Measurements from ENCODE around the gene SULT1C2. TPM values are rescaled to one million over a fixed set of nuclear protein-coding genes. Genes with fewer than 3 reads are reported as not detected.

The SULT1C2 gene
- total and polyA plus RNA-seq, 2 donors (not counting 1 experiment from before 2014, with no cell fraction given), result not detected

DNA sequence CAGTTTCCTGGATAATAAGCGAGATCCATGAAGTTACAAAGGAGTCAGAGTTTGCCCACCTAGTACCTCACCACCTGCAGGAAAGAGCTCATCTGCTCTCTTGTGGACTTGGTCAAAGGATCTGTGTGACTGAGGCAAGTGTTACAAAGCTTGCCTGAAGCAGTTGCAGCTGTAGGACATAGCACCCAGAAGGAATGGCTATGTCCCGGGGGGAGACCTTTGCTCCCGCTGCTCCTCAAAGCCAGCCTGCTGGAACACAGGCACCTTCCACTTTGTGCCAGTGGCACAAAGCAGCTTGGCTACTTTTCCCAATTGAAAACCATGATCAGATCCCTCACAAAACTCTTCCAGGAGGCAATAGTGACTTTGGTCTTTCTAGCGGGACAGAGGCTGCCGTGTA, 3.1 kb upstream of the SULT1C2 start:
- ChIA-PET POLR2A (no interaction called here), CTCF (no interaction called here)
- Histone ChIP-seq H3K27me3 (replicated peaks in 1 of 4; ENCODE audit: control extremely low read depth in 1 of 4, control insufficient read depth in 3 of 4, insufficient read depth in 4 of 4, low read length in 3 of 4) (no peaks in the 10 kb centered on the region), H3K4me3 (ENCODE audit: control extremely low read depth in 1 of 5, extremely low read depth in 1 of 5, insufficient read depth in 1 of 5, low read depth in 2 of 5, low read length in 4 of 5) (no peak overlapping the region), H3K36me3 (replicated peaks in 1 of 2; ENCODE audit: control extremely low read depth in 1 of 2, control insufficient read depth in 1 of 2, extremely low read depth in 1 of 2, insufficient read depth in 2 of 2, low read length in 1 of 2) (no peaks in the 10 kb centered on the region), H3K9me3 (ENCODE audit: control extremely low read depth in 1 of 3, control insufficient read depth in 2 of 3, insufficient read depth in 1 of 3, low read length in 2 of 3) (peaks cover 0 to 3% (median 0%) of the 10 kb centered on the region in 3 donors), H4K20me1 (ENCODE audit: control insufficient read depth, insufficient read depth, low read length, poor library complexity, severe bottlenecking) (no peaks in the 10 kb centered on the region), H3K4me2 (replicated peaks; ENCODE audit: low read depth, low read length, poor library complexity, severe bottlenecking) (no peak overlapping the region), H3K27ac (ENCODE audit: low read length in 2 of 2) (no peak overlapping the region), H3K79me2 (ENCODE audit: control insufficient read depth, insufficient read depth, low read length) (no peaks in the 10 kb centered on the region), H3K4me1 (ENCODE audit: control insufficient read depth in 2 of 2, insufficient read depth in 2 of 2, low read length in 2 of 2) (no peaks in the 10 kb centered on the region), H3K9ac (ENCODE audit: low read length) (no peak overlapping the region), H2AFZ (ENCODE audit: insufficient read depth, low read depth, low read length, poor library complexity, severe bottlenecking) (no peak overlapping the region)
- Mint-ChIP-seq H3K27ac (no peak overlapping the region), H3K9me3 (ENCODE audit: insufficient read depth) (peaks cover 10% of the 10 kb centered on the region), H3K27me3 (peaks cover 12% of the 10 kb centered on the region), H3K4me3 (no peak overlapping the region), H3K4me1 (no peaks in the 10 kb centered on the region)
- DNase-seq (no peak), ATAC-seq (ENCODE audit: low read depth) (no peak)
- WGBS (ENCODE audit: insufficient coverage), result 92% methylated on average over 3 of the region's 5 CpGs
- TF ChIP-seq CTCF (IDR thresholded peaks at IDR 0.05) (no peak), EZH2 (IDR thresholded peaks at IDR 0.05; ENCODE audit: borderline replicate concordance, insufficient read depth, low read depth, low read length, poor library complexity, severe bottlenecking) (no peak)
- intact Hi-C loops (cut with micrococcal nuclease), result no loop called here

DNA sequence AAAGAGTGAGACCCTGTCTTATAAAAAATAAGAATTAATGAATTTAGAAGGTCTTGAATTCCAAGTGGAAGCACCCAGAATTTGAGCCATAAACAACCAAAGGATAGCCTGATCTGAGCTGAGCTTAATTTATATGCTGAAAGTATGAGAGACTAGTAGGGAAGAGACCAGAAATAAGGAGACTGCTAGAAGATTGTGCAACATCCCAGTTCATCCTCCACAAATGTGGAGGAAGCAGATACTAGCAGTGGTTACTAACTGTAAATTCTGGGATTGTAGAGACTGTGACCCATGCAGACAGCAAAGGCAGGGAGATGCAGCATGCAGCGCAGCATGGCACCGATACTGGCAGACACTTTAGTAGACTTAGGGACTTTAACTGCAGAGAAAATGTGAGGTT, 1.5 kb upstream of the SULT1C2 start:
- Histone ChIP-seq H3K4me1 (ENCODE audit: control insufficient read depth in 2 of 2, insufficient read depth in 2 of 2, low read length in 2 of 2) (no peaks in the 10 kb centered on the region), H3K9me3 (ENCODE audit: control extremely low read depth in 1 of 3, control insufficient read depth in 2 of 3, insufficient read depth in 1 of 3, low read length in 2 of 3) (peaks cover 0 to 3% (median 0%) of the 10 kb centered on the region in 3 donors), H3K36me3 (replicated peaks in 1 of 2; ENCODE audit: control extremely low read depth in 1 of 2, control insufficient read depth in 1 of 2, extremely low read depth in 1 of 2, insufficient read depth in 2 of 2, low read length in 1 of 2) (no peaks in the 10 kb centered on the region), H3K4me3 (ENCODE audit: control extremely low read depth in 1 of 5, extremely low read depth in 1 of 5, insufficient read depth in 1 of 5, low read depth in 2 of 5, low read length in 4 of 5) (no peak overlapping the region), H3K27ac (ENCODE audit: low read length in 2 of 2) (no peak overlapping the region), H3K9ac (ENCODE audit: low read length) (no peak overlapping the region), H4K20me1 (ENCODE audit: control insufficient read depth, insufficient read depth, low read length, poor library complexity, severe bottlenecking) (no peaks in the 10 kb centered on the region), H3K79me2 (ENCODE audit: control insufficient read depth, insufficient read depth, low read length) (no peaks in the 10 kb centered on the region), H2AFZ (ENCODE audit: insufficient read depth, low read depth, low read length, poor library complexity, severe bottlenecking) (no peak overlapping the region), H3K4me2 (replicated peaks; ENCODE audit: low read depth, low read length, poor library complexity, severe bottlenecking) (no peak overlapping the region), H3K27me3 (replicated peaks in 1 of 4; ENCODE audit: control extremely low read depth in 1 of 4, control insufficient read depth in 3 of 4, insufficient read depth in 4 of 4, low read length in 3 of 4) (no peaks in the 10 kb centered on the region)
- Mint-ChIP-seq H3K4me1 (no peaks in the 10 kb centered on the region), H3K27ac (no peak overlapping the region), H3K9me3 (ENCODE audit: insufficient read depth) (peaks cover 10% of the 10 kb centered on the region), H3K27me3 (peaks cover 12% of the 10 kb centered on the region), H3K4me3 (no peak overlapping the region)
- intact Hi-C loops (cut with micrococcal nuclease), result no loop called here
- no peak for TF ChIP-seq CTCF (IDR thresholded peaks at IDR 0.05)
- TF ChIP-seq EZH2 (IDR thresholded peaks at IDR 0.05; ENCODE audit: borderline replicate concordance, insufficient read depth, low read depth, low read length, poor library complexity, severe bottlenecking), result no peak
- no peak for DNase-seq
- ATAC-seq (ENCODE audit: low read depth), result no peak
- ChIA-PET CTCF (no interaction called here), POLR2A (no interaction called here)
- WGBS (ENCODE audit: insufficient coverage), result 94% methylated on average over 2 of the region's 2 CpGs
